SKM-1 (cell line): Measurements from ENCODE around the gene GPR176.

ENCODE experiments used
- DNase-seq: peaks from one replicate; lab custom pipeline; 2025; ENCODE audit not compliant: unreplicated experiment; lab: John Stamatoyannopoulos, UW

The GPR176 gene

GRCh38 chr15:39860200-39860599, 59.9 kb downstream of the GPR176 start:
- no peak for DNase-seq

GRCh38 chr15:39859636-39860035, 60.4 kb downstream of the GPR176 start:
- no peak for DNase-seq

GRCh38 chr15:39857132-39857531, 62.9 kb downstream of the GPR176 start:
- no peak for DNase-seq

DNA sequence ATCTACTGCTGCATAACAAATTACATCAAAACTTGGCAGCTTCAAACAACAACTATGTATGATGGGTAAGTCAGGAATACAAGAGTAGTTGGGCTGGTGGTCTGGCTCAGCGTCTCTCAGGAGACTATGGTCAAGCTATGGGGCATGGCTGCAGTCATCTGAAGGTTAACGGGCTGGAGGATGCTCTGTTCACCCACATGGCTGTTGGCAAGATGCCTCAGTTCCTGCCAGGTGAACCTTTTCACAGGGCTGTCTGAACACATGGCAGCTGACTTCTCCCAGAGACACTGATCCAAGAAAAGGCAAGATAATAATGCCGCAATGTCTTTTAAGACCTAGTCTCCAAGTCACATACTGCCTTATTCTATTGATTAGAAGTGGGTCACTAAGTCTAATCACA, 63.7 kb downstream of the GPR176 start:
- DNase-seq = no peak

DNA sequence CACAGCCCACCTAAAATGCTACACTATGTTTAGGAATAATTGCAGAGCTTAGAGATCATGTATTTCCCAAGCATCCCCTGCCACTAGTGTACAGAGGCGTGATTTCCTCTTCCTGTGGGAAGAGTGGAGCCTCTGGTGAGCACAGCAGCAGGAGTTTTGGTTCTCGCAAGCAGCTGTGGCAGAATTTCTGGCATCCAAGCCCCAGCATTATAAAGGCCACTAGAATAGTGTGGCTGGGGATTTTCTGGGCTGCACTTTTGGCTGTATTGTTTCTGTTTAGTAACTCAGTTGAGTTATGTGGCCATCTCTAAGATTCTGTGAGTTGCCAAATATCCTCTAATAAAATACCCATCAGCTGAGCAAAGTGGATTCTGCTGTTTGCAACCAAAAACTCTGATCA, 64.7 kb downstream of the GPR176 start:
- DNase-seq = no peak

DNA sequence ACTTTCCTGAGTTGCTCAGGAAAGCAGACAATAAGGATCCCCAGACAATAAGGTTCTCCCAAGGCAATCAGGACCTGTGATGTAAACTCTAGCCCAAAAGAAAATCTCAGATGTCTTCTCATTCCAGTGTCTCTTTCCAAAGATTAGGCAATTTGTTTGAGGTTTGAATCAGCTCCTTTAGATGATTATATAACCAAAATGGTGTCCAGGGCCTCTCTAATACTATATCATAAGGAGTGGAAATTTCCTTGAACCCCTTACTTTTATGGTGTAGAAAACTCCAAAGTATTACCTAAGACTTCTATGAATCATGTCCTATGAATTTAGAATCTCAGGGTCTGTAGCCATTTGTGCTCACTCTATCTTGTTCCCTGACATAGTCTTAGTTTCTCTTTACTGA, 65.9 kb downstream of the GPR176 start:
- no peak for DNase-seq

DNA sequence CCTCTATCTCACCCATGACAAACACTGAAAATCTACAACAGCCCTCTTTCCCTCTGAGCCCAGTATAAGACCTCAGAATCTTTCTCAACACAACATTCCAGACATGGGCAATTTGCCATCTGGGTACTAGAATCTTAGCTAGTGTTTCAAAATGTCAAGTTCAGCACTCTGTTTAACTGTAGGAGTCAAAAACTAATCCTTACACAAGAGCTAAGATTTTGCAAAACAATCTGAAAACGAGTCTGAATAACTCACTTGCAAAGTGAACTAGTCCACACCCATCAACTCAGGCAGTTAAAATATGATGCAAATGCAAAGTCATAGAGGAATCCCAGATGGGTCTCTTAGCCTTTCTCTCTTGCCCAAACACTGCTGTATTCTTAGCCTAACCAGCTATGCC, 67.8 kb downstream of the GPR176 start:
- DNase-seq = no peak

- no peak for DNase-seq
Observed at GRCh38 chr15:39851500-39852092, 68.5 kb downstream of the GPR176 start.

GRCh38 chr15:39850436-39850835, 69.6 kb downstream of the GPR176 start:
- DNase-seq = no peak

GRCh38 chr15:39846108-39846507, 74.0 kb downstream of the GPR176 start:
- DNase-seq = no peak

- no peak for DNase-seq
Observed at GRCh38 chr15:39845582-39845981, 74.5 kb downstream of the GPR176 start.

DNA sequence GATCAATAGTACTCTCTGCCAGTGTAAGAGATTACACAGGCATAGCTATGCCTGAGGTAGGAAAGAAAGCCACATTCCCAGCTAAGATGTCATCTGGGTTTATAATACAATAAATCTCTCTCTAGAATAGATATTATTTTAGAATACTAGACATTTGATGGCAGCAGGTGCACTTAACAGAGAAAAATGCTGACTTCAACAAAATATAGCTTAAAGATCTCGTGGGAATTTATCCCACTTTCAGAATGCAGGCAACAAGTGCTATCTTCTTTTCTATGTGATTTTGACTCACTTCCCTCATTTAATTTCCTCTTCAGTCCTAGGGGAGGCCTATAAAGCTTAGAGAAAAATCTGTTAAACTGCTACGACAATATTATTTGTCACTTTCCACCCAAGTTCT, 76.5 kb downstream of the GPR176 start:
- no peak for DNase-seq

- DNase-seq = no peak
Observed at GRCh38 chr15:39837454-39837853, 82.6 kb downstream of the GPR176 start.

DNA sequence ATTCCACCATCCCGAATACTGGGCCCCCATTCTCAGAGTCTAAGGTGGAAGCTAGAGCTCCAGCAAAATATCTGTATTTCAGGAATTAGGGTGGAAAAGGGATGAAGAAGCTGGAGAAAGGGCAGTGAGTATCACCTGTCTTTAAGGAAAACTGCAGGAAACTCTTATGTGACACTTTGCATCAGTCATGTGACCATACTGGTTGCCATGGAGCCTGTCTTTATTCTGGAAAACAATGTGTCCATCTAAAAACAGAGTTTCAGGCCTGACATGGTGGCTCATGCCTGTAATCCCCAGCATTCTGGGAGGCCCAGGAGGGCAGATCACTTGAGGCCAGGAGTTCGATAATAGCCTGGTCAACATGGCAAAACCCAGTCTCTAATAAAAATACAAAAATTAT, 84.5 kb downstream of the GPR176 start:
- no peak for DNase-seq

GRCh38 chr15:39834256-39834655, 85.8 kb downstream of the GPR176 start:
- DNase-seq = no peak

- no peak for DNase-seq
Observed at GRCh38 chr15:39833515-39833981, 86.5 kb downstream of the GPR176 start.

DNA sequence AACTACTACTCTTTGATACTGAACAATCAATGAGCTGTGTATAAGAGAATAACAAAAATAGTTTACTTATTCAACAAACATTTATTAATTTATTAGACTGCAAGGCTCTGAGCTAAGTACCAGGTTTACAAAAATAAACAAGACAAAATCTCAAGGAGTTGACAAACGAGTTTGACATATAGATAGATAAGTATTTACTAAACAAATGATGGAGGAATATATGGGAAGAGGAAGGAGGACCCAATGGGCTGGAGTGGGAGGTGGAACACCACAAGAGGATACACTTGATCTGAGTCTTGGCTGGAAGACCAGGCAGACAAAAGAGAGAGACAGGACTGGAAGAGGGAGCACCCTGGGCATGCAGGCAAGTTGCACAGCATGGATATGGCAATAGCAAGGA, 89.9 kb downstream of the GPR176 start:
- no peak for DNase-seq

DNA sequence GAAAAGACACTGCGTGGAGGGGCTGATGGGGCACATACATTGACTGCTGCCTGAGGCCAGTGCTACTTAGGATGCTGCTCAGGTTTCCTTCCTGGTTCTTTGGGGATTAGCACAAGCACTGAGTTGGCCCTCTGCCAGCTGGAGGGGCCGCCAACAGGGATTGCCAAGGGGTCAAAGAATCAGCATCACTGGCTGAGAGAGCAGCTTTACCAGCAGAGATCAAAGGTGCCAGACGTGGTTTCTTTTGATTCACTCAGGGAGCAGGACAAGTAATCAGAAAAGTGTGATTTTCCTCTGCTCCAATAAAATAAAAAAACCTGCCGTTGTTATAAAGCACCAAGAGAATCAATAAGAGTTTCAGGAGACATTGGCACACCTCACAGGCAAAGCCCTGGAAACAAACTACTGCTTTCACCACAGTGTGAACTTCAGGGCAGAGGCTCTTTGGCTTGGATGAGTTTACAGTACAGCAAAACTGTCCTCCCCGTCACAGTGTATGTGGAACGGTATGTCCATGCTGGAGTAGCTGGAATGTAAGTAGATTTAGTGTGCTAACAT, 91.6 kb downstream of the GPR176 start:
- no peak for DNase-seq

- DNase-seq = no peak
Observed at GRCh38 chr15:39826975-39827374, 93.1 kb downstream of the GPR176 start.

- DNase-seq = no peak
Observed at GRCh38 chr15:39823634-39824033, 96.4 kb downstream of the GPR176 start.

DNA sequence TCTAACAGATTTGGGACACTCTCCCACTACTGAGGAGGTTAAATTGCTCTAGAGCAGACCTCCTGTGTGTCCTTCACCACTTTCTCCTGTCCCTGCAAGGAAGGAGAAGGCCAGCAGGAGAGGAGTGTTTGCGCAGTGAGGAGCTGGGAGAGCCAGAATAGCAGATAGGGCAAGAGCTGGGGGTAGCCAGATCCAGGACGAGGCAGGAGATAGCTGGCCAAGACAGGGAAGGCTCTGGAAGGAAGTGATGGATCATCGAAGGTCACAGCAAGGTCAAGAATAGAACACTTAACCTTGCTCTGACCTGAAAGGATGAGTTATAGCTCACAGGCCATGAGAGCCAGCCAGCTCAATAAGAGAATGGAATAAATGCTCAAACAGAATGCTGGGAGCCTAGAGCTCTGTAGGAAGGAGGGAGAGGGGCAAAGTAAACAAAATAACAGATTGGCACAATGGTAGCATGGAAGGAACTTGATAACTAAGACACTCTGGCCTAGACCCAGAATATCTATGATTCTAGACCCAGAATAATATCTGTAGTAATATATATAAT, 99.9 kb downstream of the GPR176 start:
- DNase-seq = no peak

DNA sequence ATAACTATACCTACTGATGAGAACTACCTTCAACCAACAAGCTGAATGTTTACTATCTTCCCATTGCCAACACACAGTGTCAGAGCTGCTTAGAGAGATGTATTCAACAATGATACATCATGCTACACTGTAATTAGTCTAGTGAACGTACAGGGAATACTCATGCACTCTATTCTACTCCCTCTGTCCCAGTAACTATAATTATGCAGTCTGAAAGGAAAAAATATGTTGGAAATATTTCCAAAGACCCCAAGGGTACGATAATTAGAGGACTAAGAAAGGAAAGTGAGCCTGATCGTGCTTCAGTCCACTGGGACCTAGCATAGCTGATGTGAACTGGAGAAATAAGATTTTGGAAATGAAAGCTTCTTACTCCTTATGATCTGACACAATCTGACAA, 100.5 kb downstream of the GPR176 start:
- no peak for DNase-seq

DNA sequence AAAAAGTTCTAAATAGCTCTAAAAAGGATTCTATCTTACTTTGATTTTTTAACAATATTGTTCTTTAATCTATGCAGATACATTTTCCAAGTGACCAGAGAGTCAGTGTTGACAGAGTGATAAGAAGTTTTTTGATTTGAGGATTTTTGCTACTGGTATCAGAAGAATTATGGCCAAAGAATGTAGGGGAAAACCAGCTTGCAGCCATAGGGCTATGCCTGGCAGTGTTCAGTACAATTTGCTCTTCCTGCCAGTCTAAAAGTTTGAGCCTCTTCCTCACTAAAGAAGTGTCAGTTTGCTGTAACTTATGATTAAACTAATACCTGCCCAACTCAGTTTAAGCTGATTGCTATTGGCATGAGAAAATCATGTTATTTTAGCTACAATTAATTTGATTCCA, 102.2 kb downstream of the GPR176 start:
- no peak for DNase-seq
